ENCODE measurements around the gene TTLL7. TPM values are rescaled to one million over a fixed set of nuclear protein-coding genes. Genes with fewer than 3 reads are reported as not detected.
"Not testable (repeated sequence)": the region's sequence is repeated elsewhere in the genome, so short reads cannot be mapped to it uniquely, and the experiment has no call there.

TTLL7 gene
- total RNA-seq, 4 donors from 2014 or later: 1.2 to 16.5 (median 4.1) TPM

DNA sequence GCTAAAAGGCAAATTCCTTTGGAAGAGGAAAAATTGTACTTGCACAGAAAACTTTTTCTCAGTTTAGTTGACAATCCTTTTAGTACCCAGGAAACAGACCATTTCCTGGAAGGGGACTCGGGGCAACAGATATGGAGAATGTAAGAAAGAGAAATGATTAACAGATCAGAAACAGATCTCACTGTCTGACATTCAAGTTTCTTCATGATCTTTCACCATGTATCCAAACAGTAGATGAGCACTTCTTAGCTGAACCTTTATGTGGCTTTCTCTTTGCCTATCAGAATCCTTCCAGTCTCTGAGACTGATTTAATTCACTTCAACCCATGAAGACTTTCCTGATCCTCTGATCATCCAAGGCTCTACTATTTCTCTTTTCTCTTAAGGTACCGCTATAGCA, 2.7 kb downstream of the TTLL7 start:
- Histone ChIP-seq H3K36me3 (no peaks in the 10 kb centered on the region), H3K27ac (no peak overlapping the region), H3K27me3 (no peaks in the 10 kb centered on the region), H3K9me3 (no peaks in the 10 kb centered on the region), H3K4me3 (no peak overlapping the region), H3K4me1 (peaks cover 0 to 13% (median 2%) of the 10 kb centered on the region in 4 donors)
- TF ChIP-seq POLR2A (IDR thresholded peaks at IDR 0.05): no peak
- TF ChIP-seq, protein P1, sequence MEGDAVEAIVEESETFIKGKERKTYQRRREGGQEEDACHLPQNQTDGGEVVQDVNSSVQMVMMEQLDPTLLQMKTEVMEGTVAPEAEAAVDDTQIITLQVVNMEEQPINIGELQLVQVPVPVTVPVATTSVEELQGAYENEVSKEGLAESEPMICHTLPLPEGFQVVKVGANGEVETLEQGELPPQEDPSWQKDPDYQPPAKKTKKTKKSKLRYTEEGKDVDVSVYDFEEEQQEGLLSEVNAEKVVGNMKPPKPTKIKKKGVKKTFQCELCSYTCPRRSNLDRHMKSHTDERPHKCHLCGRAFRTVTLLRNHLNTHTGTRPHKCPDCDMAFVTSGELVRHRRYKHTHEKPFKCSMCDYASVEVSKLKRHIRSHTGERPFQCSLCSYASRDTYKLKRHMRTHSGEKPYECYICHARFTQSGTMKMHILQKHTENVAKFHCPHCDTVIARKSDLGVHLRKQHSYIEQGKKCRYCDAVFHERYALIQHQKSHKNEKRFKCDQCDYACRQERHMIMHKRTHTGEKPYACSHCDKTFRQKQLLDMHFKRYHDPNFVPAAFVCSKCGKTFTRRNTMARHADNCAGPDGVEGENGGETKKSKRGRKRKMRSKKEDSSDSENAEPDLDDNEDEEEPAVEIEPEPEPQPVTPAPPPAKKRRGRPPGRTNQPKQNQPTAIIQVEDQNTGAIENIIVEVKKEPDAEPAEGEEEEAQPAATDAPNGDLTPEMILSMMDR (IDR thresholded peaks at IDR 0.05): no peak
- DNase-seq: no peak

DNA sequence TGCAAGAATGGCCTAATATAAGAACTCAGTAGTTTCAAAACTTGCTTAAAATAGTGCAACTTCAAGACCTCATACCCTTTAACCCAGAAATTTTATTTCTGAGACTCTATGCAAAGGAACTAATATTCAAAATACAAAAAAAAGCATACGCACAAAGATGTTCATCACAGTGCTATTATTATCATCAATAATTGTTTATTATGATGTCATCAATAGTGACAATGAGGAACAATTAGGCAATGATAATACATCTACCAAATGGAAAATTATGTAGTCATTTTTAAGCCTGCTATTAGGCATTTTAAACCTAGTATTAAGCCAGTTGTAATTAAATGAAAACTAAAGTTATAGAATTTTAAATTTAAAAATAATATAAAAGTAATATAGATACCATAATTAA, 3.3 kb downstream of the TTLL7 start:
- TF ChIP-seq, protein P1 (IDR thresholded peaks at IDR 0.05): no peak
- no peak for TF ChIP-seq POLR2A (IDR thresholded peaks at IDR 0.05)
- Histone ChIP-seq H3K4me1 (peaks cover 0 to 13% (median 2%) of the 10 kb centered on the region in 4 donors), H3K27me3 (no peaks in the 10 kb centered on the region), H3K4me3 (no peak overlapping the region), H3K36me3 (no peaks in the 10 kb centered on the region), H3K9me3 (no peaks in the 10 kb centered on the region), H3K27ac (no peak overlapping the region)
- DNase-seq: no peak

DNA sequence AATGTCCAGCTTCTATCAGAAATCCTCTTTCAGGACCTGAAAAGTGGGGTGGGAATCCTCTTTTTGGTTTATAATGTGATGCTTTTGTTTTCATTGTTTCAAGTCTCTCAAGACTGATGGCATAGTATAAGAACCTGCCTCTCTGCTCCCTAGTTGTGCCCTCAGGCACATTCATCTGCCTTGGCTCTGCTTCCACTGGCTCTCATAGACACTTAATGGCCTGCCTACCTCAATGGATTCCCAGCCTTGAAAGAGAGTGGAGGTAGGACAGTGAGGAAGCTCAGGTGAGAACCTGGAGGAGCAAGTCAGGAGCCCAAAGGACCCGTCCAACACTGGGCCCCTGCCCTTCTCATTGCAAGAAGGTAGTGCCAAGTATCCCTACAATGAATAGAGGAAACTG, 4.8 kb downstream of the TTLL7 start:
- H3K27me3 ChIP-seq: no peaks in the 10 kb centered on the region
- no peaks in the 10 kb centered on the region for H3K9me3 ChIP-seq
- H3K27ac ChIP-seq: no peak overlapping the region
- no peak overlapping the region for H3K4me3 ChIP-seq
- DNase-seq: no peak
- TF ChIP-seq POLR2A (IDR thresholded peaks at IDR 0.05): no peak
- TF ChIP-seq, protein P1 (IDR thresholded peaks at IDR 0.05): no peak
- no peaks in the 10 kb centered on the region for H3K36me3 ChIP-seq
- H3K4me1 ChIP-seq: peaks cover 0 to 8% (median 0%) of the 10 kb centered on the region in 4 donors

DNA sequence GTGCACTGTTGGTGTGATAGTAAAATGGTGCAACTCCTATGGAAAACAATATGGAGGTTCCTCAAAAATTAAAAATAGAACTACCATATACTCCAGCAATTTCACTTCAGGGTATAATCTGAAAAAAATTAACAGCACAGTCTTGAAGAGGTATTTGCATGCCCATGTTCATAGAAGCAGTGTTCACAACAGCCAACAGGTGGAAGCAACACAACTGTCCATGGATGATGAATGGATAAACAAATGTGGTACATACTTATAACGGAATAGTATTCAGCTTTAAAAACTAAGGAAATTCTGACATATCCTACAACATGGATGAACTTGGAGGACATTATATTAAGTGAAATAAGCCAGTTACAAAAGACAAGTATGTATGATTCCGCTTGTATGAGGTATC, 8.2 kb downstream of the TTLL7 start:
- H3K4me3 ChIP-seq: no peak overlapping the region
- no peak for TF ChIP-seq POLR2A (IDR thresholded peaks at IDR 0.05)
- TF ChIP-seq, protein P1 (IDR thresholded peaks at IDR 0.05): peak in 2 of 6 experiments; percentile 8 to 21
- peaks cover 0 to 5% (median 0%) of the 10 kb centered on the region in 4 donors for H3K9me3 ChIP-seq
- no peaks in the 10 kb centered on the region for H3K36me3 ChIP-seq
- no peak overlapping the region for H3K27ac ChIP-seq
- H3K27me3 ChIP-seq: no peaks in the 10 kb centered on the region
- no peak for DNase-seq
- H3K4me1 ChIP-seq: no peaks in the 10 kb centered on the region

DNA sequence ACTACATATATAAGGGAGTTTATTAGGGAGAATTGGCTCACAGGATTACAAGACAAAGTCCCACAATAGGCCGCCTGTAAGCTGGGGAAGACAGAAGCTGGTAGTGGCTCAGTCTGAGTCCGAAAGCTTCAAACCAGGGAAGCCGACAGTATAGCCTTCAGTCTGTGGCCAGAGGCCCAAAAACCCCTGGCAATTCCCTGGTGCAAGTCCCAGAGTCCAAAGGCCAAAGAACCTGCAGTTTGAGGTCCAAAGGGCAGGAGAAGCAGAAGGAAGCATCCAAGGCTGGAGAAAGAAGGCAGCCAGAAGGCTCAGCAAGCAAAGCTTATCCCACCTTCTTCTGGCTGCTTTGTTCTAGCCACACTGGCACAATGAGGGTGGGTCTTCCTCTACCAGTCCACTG, 13.9 kb downstream of the TTLL7 start:
- H3K4me1 ChIP-seq: no peaks in the 10 kb centered on the region
- H3K27me3 ChIP-seq: no peaks in the 10 kb centered on the region
- H3K36me3 ChIP-seq: no peaks in the 10 kb centered on the region
- no peak overlapping the region for H3K27ac ChIP-seq
- DNase-seq: no peak
- H3K9me3 ChIP-seq: peaks cover 0 to 5% (median 0%) of the 10 kb centered on the region in 4 donors
- TF ChIP-seq, protein P1 (IDR thresholded peaks at IDR 0.05): no peak
- TF ChIP-seq POLR2A (IDR thresholded peaks at IDR 0.05): no peak
- no peak overlapping the region for H3K4me3 ChIP-seq

DNA sequence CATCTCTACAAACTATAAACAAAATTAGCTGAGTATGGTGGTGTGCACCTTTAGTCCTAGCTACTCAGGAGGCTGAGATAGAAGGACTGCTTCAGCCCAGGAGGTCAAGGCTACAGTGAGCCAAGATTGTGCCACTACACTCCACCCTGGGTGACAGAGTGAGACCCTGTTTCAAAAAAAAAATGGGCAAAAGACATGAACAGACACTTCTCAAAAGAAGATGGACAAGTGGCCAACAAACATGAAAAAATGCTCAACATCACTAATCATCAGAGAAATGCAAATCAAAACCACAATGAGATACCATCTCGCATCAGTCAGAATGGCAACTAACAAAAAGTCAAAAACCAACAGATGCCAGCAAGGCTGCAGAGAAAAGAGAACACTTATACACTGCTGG, 15.0 kb downstream of the TTLL7 start:
- H3K27ac ChIP-seq, DNase-seq, H3K27me3 ChIP-seq, H3K4me1 ChIP-seq, H3K36me3 ChIP-seq, H3K4me3 ChIP-seq, H3K9me3 ChIP-seq: not testable (repeated sequence)

Measured in Peyer's patch (tissue), 4 donors.